Muscle layer of colon (tissue), 2 donors: ENCODE results near the gene ASPSCR1.
"Not testable (repeated sequence)": the region's sequence is repeated elsewhere in the genome, so short reads cannot be mapped to it uniquely, and the experiment has no call there.

Experiments used
- H3K27ac ChIP-seq: one replicate; pipeline ENCODE4 v1.7.0; 2013; ENCODE audit warnings: low read depth, mild to moderate bottlenecking, low read length, moderate library complexity
- H3K27me3 ChIP-seq, 2 donors: one replicate each; pipeline ENCODE4 v1.7.0; 2013; ENCODE audit warnings: low read length in 2 of 2, mild to moderate bottlenecking in 2 of 2; ENCODE audit not compliant: insufficient read depth in 2 of 2, control insufficient read depth in 1 of 2
- H3K36me3 ChIP-seq: one replicate; pipeline ENCODE4 v1.7.0; 2013; ENCODE audit warnings: mild to moderate bottlenecking, low read length; ENCODE audit not compliant: insufficient read depth
- H3K4me1 ChIP-seq: one replicate; pipeline ENCODE4 v1.7.0; 2013; ENCODE audit warnings: mild to moderate bottlenecking, low read length; ENCODE audit not compliant: insufficient read depth
- H3K4me3 ChIP-seq, 2 donors: one replicate each; pipeline ENCODE4 v1.7.0; 2013; ENCODE audit warnings: low read length in 2 of 2, low read depth in 1 of 2, mild to moderate bottlenecking in 1 of 2, moderate library complexity in 1 of 2
- H3K9ac ChIP-seq: one replicate; pipeline ENCODE4 v1.7.0; 2013; ENCODE audit warnings: low read length
- H3K9me3 ChIP-seq: one replicate; pipeline ENCODE4 v1.7.0; 2013; ENCODE audit warnings: mild to moderate bottlenecking, low read length
- donor health status: abdominal sarcoma.
- donor health status: Adenocarcinoma of cecum.

ASPSCR1 gene

DNA sequence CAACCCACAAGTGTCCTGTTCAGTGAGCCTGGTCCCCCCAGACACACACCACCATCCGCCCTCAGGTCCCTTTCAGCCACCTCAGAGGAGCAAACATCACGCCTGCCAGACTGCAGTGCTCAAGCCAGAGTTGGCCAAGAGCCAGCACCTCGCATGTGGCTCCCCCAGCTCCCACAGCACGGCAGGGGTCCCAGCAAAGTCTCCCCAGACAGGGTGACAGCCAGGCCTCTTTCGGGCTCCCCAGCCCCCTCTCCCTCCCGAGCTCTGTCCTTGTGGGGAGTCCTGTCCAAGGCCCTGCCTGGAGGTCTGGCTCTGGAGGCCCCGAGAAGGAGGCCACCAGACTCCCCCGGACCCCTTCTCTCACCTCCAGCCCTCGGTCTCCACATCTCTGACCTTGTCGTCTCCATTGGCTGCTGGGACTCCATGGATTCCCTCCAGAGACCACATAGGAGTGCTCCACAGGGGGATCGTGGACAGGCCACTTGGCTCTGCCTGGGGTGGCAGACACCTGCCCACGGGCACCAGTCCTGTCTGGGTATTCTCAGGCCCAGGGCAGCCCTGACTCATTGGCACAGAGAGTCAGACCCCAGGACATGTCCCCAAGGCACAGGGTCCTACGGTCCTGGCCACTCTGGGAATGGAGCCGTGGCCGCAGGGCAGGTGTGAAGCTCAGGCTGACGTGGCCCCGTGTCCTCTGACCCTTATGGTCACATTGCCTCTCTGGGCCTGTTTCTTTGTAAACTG is 28.6 kb upstream of the ASPSCR1 start:
- H3K4me3 ChIP-seq = no peak overlapping the region
- H3K36me3 ChIP-seq = no peaks in the 10 kb centered on the region
- no peaks in the 10 kb centered on the region for H3K4me1 ChIP-seq
- H3K9me3 ChIP-seq = no peaks in the 10 kb centered on the region
- H3K9ac ChIP-seq = no peak overlapping the region
- peaks cover 0 to 6% of the 10 kb centered on the region in 2 donors for H3K27me3 ChIP-seq
- H3K27ac ChIP-seq = no peak overlapping the region

DNA sequence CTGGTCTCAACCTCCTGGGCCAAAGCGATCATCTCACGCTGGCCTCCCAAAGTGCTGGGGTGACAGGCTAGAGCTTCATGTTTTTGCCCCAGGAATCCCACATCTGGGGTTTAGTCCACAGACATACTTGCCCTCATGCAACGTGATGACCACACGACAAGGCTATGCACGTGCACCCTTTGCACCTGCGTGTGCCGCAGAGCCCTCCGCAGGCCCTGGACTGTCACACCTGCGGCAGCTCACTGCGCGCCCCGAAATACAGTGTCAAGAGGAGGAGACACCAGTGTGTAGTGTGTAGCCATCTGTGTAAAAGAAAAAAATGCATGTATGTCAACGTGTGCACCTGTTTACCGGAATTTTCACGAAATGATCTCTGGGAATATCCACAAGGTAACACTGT is 26.9 kb upstream of the ASPSCR1 start:
- Histone ChIP-seq H3K9me3 (no peaks in the 10 kb centered on the region), H3K36me3 (no peaks in the 10 kb centered on the region), H3K27ac (no peak overlapping the region), H3K4me3 (no peak overlapping the region), H3K27me3 (peaks cover 0 to 11% of the 10 kb centered on the region in 2 donors), H3K4me1 (no peaks in the 10 kb centered on the region), H3K9ac (no peak overlapping the region)

DNA sequence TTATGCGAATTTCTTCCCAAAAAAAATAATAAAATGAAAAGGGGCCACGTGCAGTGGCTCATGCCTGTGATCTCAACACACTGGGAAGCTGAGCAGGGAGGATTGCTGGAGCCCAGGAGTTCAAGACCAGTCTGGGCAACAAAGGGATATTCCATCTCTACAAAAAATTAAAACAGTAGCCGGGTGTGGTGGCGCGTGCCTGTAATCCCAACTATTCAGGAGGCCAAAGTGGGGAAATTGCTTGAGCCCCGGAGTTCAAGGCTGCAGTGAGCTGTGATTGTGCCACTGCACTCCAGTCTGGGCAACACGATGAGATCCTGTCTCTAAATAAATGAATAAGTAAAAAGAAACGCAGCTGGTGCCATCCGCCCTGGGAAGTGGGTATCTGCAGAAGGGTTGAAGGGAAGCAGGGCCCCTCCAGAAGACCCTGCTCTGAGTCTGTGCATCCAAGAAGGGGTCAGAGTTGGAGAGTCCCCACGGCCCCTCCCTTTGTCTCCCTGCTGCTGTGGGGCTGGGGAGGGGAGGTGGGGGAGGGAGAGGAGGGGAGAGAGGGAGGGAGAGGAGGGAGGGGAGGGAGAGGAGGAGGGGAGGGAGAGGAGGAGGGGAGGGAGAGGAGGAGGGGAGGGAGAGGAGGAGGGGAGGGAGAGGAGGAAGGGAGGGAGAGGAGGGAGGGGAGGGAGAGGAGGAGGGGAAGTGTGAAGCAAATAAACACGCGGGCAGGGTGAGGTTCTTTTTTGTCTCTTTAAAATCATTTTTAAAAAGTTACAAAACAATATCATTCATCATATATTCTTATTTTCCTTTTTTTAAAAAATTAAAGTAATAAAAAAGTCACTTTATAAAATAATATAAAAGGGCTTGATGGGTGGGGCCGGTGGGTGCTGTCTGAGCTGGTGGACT is 25.4 kb upstream of the ASPSCR1 start:
- H3K27me3 ChIP-seq = peaks cover 0 to 21% of the 10 kb centered on the region in 2 donors
- H3K4me1 ChIP-seq = no peaks in the 10 kb centered on the region
- no peak overlapping the region for H3K4me3 ChIP-seq
- H3K36me3 ChIP-seq = no peaks in the 10 kb centered on the region
- H3K9me3 ChIP-seq = no peaks in the 10 kb centered on the region
- no peak overlapping the region for H3K9ac ChIP-seq
- H3K27ac ChIP-seq = no peak overlapping the region

DNA sequence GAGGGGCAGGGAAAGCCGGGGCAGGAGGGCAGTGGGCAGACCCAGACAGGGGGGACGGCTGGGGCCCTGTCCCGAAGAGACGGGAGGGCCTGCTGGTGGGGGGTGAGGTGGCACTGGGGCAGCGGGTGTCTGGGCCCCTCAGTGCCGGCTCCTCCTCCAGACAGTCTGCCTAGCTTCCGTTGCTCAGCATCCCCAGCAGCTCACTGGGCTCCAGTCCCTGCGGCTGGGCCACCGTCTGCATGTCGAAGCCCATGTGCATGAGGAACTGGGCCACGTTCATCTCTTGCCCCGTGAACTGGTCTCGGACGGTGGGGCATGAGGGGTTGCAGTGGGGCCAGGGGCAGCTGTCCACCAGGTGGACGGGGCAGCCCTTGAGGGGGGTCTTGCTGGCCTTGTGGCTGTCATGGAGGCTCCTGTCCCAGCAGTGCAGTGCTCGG is 24.6 kb upstream of the ASPSCR1 start:
- Histone ChIP-seq H3K4me3 (no peak overlapping the region), H3K9me3 (no peaks in the 10 kb centered on the region), H3K9ac (no peak overlapping the region), H3K4me1 (no peaks in the 10 kb centered on the region), H3K27ac (no peak overlapping the region), H3K27me3 (peaks cover 0 to 29% of the 10 kb centered on the region in 2 donors), H3K36me3 (no peaks in the 10 kb centered on the region)

DNA sequence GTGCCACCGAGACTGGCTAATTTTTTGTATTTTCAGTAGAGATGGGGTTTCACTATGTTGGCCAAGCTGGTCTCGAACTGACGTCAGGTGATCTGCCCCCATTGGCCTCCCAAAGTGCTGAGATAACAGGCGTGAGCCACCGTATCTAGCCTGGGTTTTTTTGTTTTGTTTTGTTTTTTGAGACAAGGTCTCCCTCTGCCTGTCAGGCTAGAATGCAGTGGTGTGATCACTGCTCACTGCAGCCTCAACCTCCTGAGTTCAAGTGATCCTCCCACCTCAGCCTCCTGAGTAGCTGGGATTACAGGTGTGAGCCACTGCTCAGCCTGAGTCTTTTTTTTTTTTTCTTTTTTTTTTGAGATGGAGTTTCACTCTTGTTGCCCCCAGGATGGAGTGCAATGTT is 24.0 kb upstream of the ASPSCR1 start:
- not testable (repeated sequence) for H3K4me3 ChIP-seq, H3K36me3 ChIP-seq, H3K4me1 ChIP-seq, H3K27ac ChIP-seq, H3K9ac ChIP-seq, H3K9me3 ChIP-seq
- H3K27me3 ChIP-seq = peaks cover 3 to 35% of the 10 kb centered on the region in 2 donors

DNA sequence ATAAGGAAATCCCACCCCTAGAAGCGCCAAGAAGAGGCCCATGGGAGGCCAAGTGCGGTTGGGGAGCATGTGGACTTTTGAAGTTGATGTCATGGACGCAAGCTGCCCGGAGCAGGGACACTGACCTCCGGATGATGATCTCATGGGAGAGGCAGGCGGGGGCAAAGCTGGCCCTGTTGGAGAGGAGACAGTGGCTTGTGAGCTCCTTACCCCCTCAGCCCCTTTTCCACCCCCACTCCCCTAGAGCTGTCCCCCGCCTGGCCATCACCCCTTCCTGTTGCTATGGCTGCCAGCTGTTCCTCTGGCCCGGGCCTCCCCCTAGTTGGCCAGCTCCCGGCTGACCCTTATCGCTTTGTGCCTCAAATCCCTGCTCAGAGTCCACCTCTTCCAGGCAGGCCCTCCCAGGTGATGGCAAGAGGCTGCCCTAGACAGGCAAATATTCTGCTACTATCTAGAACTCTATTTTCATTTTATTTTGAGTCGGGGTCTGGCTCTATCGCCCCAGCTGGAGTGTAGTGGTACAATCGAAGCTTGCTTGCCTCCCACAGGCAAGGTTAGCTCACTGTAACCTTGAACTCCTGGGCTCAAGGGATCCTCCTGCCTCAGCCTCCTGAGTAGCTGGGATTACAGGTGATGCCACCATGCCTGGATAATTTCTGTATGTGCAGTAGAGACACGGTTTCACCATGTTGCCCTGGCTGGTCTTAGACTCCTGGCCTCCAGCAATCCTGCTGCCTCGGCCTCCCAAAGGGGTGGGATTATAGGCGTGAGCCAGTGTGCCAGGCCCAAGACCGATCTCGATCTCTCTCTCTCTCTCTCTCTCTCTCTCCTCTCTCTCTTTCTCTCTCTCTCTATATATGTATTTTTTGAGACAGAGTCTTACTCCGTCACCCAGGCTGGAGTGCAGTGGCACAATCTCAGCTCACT is 23.0 kb upstream of the ASPSCR1 start:
- H3K27ac ChIP-seq = no peak overlapping the region
- no peaks in the 10 kb centered on the region for H3K9me3 ChIP-seq
- no peak overlapping the region for H3K9ac ChIP-seq
- H3K4me3 ChIP-seq = no peak overlapping the region
- H3K4me1 ChIP-seq = no peaks in the 10 kb centered on the region
- H3K27me3 ChIP-seq = peaks cover 12 to 45% of the 10 kb centered on the region in 2 donors
- no peaks in the 10 kb centered on the region for H3K36me3 ChIP-seq

DNA sequence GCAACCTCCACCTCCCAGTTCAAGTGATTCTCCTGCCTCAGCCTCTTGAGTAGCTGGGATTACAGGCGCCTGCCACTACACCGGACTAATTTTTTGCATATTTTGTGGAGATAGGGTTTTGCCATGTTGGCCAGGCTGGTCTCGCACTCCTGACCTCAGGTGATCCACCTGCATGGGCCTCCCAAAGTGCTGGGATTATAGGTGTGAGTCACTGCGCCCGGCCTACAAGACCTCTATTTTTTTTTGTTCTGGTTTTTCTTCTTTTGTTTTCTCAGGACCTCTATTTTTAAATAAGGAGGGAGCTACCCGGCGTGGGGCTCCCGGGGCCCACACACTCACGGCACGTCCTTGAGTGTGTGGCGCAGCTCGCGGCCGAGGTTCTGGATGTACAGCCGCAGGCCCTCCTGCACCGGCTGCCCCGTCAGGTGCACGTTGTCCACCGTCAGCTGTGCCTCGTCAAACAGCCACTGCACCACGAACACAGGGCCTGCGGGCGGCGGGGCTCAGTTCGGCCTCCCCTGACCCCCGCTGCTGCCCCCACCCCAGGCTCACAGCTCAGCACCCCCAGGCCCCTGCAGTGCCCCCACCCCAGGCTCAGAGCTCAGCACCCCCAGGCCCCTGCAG is 22.3 kb upstream of the ASPSCR1 start:
- H3K9me3 ChIP-seq = no peaks in the 10 kb centered on the region
- H3K9ac ChIP-seq = no peak overlapping the region
- peaks cover 12 to 51% of the 10 kb centered on the region in 2 donors for H3K27me3 ChIP-seq
- H3K36me3 ChIP-seq = no peaks in the 10 kb centered on the region
- no peaks in the 10 kb centered on the region for H3K4me1 ChIP-seq
- H3K4me3 ChIP-seq = no peak overlapping the region
- H3K27ac ChIP-seq = no peak overlapping the region

DNA sequence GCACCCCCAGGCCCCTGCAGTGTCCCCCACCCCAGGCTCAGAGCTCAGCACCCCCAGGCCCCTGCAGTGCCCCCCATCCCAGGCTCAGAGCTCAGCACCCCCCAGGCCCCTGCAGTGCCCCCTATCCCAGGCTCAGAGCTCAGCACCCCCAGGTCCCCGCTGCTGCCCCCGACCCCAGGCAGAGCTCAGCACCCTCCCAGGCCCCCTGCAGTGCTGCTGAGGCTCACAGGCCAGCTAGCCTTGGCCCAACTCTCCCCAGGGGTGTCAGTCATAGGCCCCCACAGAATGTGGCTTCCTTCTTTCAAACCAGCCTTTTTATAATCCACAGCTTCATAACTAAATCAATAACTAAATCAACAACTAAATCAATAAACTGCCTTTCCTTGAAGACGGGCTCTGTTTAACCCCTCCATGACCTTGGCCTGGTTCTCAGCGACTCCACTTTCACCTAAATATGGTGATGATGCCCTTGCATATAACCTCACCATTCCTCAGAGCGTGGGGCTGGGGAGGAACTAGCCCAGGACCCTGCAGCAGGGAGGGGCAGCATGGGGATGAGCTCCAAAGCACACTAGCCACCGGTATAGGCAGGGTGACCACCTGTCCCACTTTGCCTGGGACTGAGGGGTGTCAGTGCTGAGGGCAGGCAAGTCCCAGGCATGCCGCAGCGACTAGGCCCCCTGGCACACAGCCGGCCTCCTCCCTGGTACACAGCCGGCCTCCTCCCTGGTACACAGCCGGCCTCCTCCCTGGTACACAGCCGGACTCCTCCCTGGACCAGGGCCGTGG is 21.5 kb upstream of the ASPSCR1 start:
- Histone ChIP-seq H3K9me3 (no peaks in the 10 kb centered on the region), H3K36me3 (no peaks in the 10 kb centered on the region), H3K4me1 (no peaks in the 10 kb centered on the region), H3K4me3 (no peak overlapping the region), H3K27ac (no peak overlapping the region), H3K27me3 (peaks cover 12 to 56% of the 10 kb centered on the region in 2 donors), H3K9ac (no peak overlapping the region)

DNA sequence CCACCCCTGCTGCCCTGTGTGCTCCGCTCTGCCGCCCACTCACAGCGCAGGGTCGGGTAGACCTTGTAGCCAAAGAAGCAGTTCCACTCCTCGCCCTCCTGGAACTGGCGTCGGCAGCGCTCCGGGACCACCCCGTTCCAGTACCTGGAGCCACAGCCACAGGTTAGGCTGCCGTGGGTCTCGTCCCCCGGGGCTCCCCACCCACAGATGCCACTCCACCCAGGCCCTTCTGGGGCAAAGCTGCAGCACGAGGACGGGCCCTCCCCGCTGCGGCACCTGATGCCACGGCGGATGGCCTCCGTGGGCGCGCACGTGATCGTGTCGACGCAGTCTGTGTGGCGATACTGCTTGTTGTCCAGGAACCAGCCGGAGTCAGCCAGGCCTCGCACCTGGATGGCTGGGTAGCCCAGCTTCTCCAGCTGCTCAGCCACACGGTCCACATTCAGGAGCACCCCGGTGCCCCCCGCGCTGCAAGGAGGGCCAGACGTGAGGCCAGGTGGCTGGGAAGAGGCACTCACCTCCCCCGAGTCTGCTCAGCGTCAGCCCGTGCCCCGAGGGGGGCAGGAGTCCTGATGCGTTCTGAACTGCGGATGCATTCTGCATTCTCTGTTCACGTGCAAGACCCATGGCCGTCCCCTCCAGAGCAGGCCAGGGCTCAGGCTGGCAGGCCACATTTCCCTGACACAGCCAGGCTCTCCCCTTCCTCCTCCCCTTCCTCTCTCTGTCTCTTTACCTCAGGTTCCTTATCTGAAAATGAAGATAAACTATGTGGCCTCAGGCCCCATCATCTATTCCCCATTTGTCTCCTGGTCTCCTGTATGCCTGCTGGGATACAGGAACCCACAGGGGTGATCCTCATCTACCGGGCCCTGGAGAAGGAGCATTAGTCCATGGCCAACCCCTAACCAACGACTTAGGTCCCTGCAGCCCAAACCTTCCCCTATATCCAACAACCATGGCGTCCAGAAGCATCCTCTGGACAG is 20.5 kb upstream of the ASPSCR1 start:
- peaks cover 13 to 59% of the 10 kb centered on the region in 2 donors for H3K27me3 ChIP-seq

More for the DNA sequence above, 20.5 kb upstream of the ASPSCR1 start:
- H3K9me3 ChIP-seq = no peaks in the 10 kb centered on the region
- no peak overlapping the region for H3K9ac ChIP-seq
- H3K36me3 ChIP-seq = no peaks in the 10 kb centered on the region
- H3K4me3 ChIP-seq = no peak overlapping the region
- H3K4me1 ChIP-seq = no peaks in the 10 kb centered on the region
- H3K27ac ChIP-seq = no peak overlapping the region
